Prostate gland (tissue), 2 donors: Measurements from ENCODE around the gene THSD7A. TPM values are rescaled to one million over a fixed set of nuclear protein-coding genes. Genes with fewer than 3 reads are reported as not detected.

ENCODE experiments used
- DNase-seq: peaks from one replicate; pipeline ENCODE4 v3.0.0-alpha.2; 2019; ENCODE audit warnings: low spot score
- H3K27ac ChIP-seq, 2 donors: fragments of 200-600 bp; sonication (generic); 2 replicates each; pipeline ENCODE4 v1.5.1; 2017 to 2019
- H3K27me3 ChIP-seq: fragments of 200-600 bp; sonication (generic); replicated peaks from 2 replicates; pipeline ENCODE4 v1.5.1; 2019; ENCODE audit not compliant: insufficient read depth
- H3K36me3 ChIP-seq, 2 donors: fragments of 200-600 bp; sonication (generic); 1 replicate in 1 of 2; 2 replicates in 1 of 2; pipeline versions ENCODE4 v1.5.1 to v1.8.1; 2017 to 2019
- H3K4me1 ChIP-seq: fragments of 200-600 bp; sonication (generic); replicated peaks from 2 replicates; pipeline ENCODE4 v1.5.1; 2019
- H3K4me3 ChIP-seq, 2 donors: fragments of 200-600 bp; sonication (generic); 2 replicates each; pipeline ENCODE4 v1.5.1; 2017 to 2019
- H3K9me3 ChIP-seq: fragments of 200-600 bp; sonication (generic); 2 replicates; pipeline ENCODE4 v1.5.1; 2017
- POLR2A ChIP-seq: fragments of 450-650 bp; IDR thresholded peaks from one replicate; pipeline ENCODE4 v1.6.1; 2016; ENCODE audit warnings: antibody characterized with exemption, mild to moderate bottlenecking
- POLR2AphosphoS5 ChIP-seq: sonication (generic); formaldehyde crosslinking; IDR thresholded peaks from one replicate; pipeline ENCODE4 v1.6.1; 2017; ENCODE audit warnings: antibody characterized with exemption
- WGBS: methylation state at CpG from one replicate; pipeline ENCODE4 v1.1.5; 2018; 5-methylcytosine and 5-hydroxymethylcytosine counted together
- intact Hi-C: fragments of 100-400 bp; cut with DNase I; formaldehyde crosslinking; loops from one replicate; pipeline ENCODE4 v1.14.2; 2022
- total RNA-seq, 2 donors: library from RNA; depleted of rRNA; stranded (reverse); fragments of >200 nt; gene quantifications; one replicate each; pipeline ENCODE4 v1.1.0, GENCODE V29; 2016
- TF ChIP-seq, protein P1 (sequence below), 4 experiments: fragments of 200-600 bp in 2 of 4; fragments of 450-650 bp in 2 of 4; sonication (generic) in 2 of 4; IDR thresholded peaks; 1 replicate in 3 of 4; 2 replicates in 1 of 4; pipeline ENCODE4 v1.5.1; 2016 to 2019; ENCODE audit warnings: antibody characterized with exemption in 4 of 4, mild to moderate bottlenecking in 2 of 4, moderate library complexity in 2 of 4

Gene THSD7A
- total RNA-seq, 2 donors from 2014 or later, result 3.1 to 9.9 TPM

DNA sequence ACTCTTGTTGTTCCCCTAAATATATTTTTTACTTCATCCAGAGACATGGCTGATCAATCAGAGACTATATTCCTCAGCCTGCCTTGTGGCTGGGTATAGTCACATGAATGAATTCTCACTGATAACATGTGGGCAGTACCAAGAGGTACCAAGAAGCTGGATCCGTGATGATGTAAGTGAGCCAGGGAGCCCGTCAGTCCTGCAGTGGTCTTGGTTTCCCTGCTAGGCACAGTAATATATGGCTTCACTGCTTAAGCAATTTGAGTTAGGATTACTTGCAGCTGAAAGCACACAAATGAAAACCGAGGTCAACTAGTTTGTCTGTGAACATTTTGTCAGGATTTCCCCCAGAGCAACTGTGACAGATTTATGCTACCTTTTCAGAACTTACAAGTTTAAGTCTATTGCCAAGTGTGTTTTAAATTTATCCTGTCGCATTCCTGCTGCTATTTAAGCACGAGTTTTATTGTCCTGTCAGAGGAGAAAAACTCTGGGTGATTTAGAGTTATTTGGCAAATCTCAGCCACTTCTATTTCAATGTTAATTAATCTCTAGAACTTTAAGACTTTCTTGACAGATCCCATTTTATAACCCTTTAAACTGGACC, 476.5 kb downstream of the THSD7A start:
- intact Hi-C loops, result no loop called here
- 21% methylated on average over 5 of the region's 5 CpGs for WGBS
- no peak for DNase-seq
- Histone ChIP-seq H3K4me3 (no peak overlapping the region), H3K27me3 (no peaks in the 10 kb centered on the region), H3K27ac (no peak overlapping the region), H3K4me1 (no peaks in the 10 kb centered on the region), H3K36me3 (no peaks in the 10 kb centered on the region), H3K9me3 (no peaks in the 10 kb centered on the region)
- TF ChIP-seq POLR2AphosphoS5, result no peak
- TF ChIP-seq POLR2A, result no peak
- TF ChIP-seq, protein P1, sequence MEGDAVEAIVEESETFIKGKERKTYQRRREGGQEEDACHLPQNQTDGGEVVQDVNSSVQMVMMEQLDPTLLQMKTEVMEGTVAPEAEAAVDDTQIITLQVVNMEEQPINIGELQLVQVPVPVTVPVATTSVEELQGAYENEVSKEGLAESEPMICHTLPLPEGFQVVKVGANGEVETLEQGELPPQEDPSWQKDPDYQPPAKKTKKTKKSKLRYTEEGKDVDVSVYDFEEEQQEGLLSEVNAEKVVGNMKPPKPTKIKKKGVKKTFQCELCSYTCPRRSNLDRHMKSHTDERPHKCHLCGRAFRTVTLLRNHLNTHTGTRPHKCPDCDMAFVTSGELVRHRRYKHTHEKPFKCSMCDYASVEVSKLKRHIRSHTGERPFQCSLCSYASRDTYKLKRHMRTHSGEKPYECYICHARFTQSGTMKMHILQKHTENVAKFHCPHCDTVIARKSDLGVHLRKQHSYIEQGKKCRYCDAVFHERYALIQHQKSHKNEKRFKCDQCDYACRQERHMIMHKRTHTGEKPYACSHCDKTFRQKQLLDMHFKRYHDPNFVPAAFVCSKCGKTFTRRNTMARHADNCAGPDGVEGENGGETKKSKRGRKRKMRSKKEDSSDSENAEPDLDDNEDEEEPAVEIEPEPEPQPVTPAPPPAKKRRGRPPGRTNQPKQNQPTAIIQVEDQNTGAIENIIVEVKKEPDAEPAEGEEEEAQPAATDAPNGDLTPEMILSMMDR (IDR thresholded peaks at IDR 0.05), result no peak

DNA sequence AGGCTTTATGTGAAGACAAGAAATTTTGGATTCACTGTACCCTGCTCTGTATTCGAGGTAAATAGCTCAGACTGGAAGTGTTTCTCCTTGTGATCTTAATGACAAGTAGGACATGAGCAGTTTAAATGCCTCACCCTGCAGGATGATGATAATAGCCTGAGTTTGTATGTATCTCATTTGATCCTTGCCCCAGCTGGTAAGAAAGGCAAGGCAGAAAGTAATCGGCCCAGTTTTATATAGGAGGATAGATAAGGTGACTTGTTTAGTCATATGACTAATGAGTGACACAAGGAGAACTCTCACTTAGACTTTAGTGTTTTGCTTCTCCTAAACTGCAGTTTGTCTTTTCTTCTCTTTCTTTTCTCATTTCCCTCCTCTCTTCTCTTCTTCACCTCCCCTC, 485.7 kb downstream of the THSD7A start:
- DNase-seq, result no peak
- Histone ChIP-seq H3K4me3 (no peak overlapping the region), H3K9me3 (no peaks in the 10 kb centered on the region), H3K4me1 (no peaks in the 10 kb centered on the region), H3K27ac (no peak overlapping the region), H3K27me3 (no peaks in the 10 kb centered on the region), H3K36me3 (no peaks in the 10 kb centered on the region)
- WGBS, result 59% methylated on average over 2 of the region's 2 CpGs
- intact Hi-C loops, result no loop called here
- TF ChIP-seq POLR2AphosphoS5, result no peak
- TF ChIP-seq, protein P1 (IDR thresholded peaks at IDR 0.05), result no peak
- TF ChIP-seq POLR2A, result no peak

DNA sequence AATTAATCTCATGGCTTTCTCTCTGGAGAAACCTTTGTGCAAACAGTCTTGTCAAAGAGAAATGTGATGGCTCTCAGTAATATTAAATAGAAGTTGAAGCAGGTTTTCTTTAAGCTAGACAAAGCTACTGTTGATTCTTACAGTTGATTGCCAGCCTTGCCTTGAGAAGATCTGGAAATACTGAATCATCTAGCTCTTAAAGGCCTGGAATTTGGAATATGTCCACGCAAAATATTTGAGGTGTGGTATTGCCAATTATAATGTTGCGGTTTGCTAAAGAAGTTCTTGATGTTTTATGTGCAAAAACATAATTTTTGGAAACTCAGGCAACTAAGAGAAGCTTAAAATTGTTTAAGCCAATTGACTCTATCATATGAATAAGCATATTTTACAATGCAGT, 486.4 kb downstream of the THSD7A start:
- TF ChIP-seq POLR2A (no peak), POLR2AphosphoS5 (no peak)
- TF ChIP-seq, protein P1 (IDR thresholded peaks at IDR 0.05), result no peak
- Histone ChIP-seq H3K4me1 (no peaks in the 10 kb centered on the region), H3K36me3 (no peaks in the 10 kb centered on the region), H3K4me3 (no peak overlapping the region), H3K27ac (no peak overlapping the region), H3K9me3 (no peaks in the 10 kb centered on the region), H3K27me3 (no peaks in the 10 kb centered on the region)
- 42% methylated on average over 2 of the region's 2 CpGs for WGBS
- no peak for DNase-seq
- intact Hi-C loops, result no loop called here

- Histone ChIP-seq H3K9me3 (no peaks in the 10 kb centered on the region), H3K36me3 (no peaks in the 10 kb centered on the region), H3K4me1 (no peaks in the 10 kb centered on the region), H3K27ac (no peak overlapping the region), H3K27me3 (no peaks in the 10 kb centered on the region), H3K4me3 (no peak overlapping the region)
- WGBS, result 10% methylated on average over 10 of the region's 10 CpGs
- TF ChIP-seq POLR2A, result no peak
- TF ChIP-seq POLR2AphosphoS5, result no peak
- TF ChIP-seq, protein P1 (IDR thresholded peaks at IDR 0.05), result peak; percentile 57 to 78 (median 70)
- intact Hi-C loops, result no loop called here
- peak; percentile 5 for DNase-seq
These were observed 488.1 kb downstream of the THSD7A start for GRCh38 chr7:11343818-11344413.

GRCh38 chr7:11343136-11343535, 488.9 kb downstream of the THSD7A start:
- no peak for DNase-seq
- no peaks in the 10 kb centered on the region for H3K9me3 ChIP-seq
- H3K4me1 ChIP-seq, result no peaks in the 10 kb centered on the region
- H3K36me3 ChIP-seq, result no peaks in the 10 kb centered on the region
- no peak overlapping the region for H3K4me3 ChIP-seq
- no peak overlapping the region for H3K27ac ChIP-seq
- TF ChIP-seq, protein P1 (IDR thresholded peaks at IDR 0.05), result no peak
- no peak for TF ChIP-seq POLR2A
- H3K27me3 ChIP-seq, result no peaks in the 10 kb centered on the region
- intact Hi-C loops, result no loop called here
